Hair follicular keratinocyte (primary cell): ENCODE measurements around the gene WDCP. TPM values are rescaled to one million over a fixed set of nuclear protein-coding genes. Genes with fewer than 3 reads are reported as not detected.

Source experiments
- total RNA-seq: library from RNA; depleted of rRNA; stranded (reverse); fragments of >200 nt; gene quantifications from 2 replicates; pipeline ENCODE4 v1.2.3, GENCODE V29; 2015

Gene WDCP
- 5.6 and 8.1 TPM in 2 replicates for total RNA-seq

DNA sequence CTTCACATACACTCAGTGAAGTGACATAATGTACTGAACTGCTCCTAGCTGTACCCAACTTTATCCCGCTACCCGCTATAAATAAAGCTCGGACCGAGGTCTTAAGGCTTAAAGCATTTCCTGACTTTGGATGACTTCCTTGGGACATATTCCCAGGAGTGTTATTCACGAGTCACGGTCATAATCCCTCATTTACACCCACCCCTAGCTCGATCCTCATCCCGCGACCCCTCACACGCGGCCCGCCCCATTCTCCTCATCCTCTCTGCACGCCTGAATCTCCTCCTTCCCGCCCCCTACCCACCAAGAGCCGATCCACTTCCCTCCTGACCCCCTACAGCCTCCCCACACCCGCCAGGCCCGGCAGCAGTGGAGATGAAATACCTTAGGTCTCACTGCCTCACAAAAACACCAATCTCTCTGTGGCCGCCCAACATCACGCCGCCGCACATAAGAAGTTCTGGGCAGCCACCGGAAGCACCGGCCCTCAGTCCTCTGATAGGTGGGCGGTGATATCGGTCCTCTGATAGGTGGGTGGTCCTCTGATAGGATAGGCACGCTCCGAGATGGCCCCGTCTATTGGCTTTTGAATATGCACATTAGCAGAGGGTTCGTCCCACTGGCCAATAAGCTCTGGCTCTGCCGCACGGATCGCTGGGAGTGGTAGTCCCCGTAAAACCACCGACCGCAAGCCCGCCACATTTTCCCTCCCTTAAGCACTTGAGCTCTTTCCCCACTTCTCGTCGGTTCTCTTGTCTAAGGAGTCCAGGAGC is at the start of gene WDCP:
Gene WDCP, minus strand, starts transcription at position 462 of the 773 bp plus-strand sequence. CDS start 7,897 bp downstream, outside the sequence.

DNA sequence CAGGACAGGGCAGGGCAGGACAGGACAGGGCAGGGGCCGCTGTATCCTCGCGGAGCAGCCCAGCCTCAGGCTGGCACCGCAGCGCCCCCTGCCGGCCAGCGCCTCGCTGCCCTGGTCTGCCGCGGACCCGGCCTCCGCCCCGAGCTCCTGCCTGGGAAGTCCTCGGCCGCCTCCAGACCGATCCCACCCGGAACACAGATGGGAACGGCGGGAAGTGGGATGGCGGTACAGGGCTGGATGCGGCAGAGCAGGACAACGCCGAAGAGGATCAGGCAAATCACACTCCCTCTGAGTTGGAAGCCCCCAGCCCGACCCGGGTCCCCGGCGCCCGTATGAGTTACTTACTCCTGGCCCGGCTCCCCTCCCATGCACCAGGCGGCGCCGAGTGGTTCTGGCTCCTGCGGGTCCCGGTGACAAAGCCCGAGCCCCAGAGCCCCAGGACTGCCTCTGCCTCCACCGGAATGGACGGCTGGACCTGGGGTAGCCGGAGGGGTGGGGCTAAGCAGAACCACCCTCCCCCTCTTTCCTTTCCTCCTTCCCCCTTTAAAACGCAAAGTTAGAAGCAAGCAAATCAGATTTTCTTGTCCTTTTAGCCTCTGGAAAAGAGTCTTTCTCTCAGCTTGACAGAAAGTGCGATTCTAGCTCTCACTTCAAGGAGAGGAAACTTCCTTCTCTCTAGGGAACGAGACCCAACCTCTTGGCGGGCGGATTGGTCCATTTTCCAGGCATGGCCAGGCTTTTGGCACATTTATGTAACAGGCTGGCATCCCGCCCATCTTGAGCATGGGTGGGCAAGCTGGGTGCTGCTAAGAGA is 37.4 kb upstream of the WDCP start, which contains the start of gene TP53I3:
Gene TP53I3, minus strand, starts transcription at position 449 of the 814 bp plus-strand sequence. CDS start 508 bp downstream, outside the sequence.

GRCh38 chr2:24075915-24076848 is 29.0 kb upstream of the WDCP start, which contains the start of gene SF3B6:
Gene SF3B6 (minus strand): TSS chr2:24076326. CDS start chr2:24076229, 97 bp downstream.

GRCh38 chr2:24049485-24050021 is 2.4 kb upstream of the WDCP start, which contains the start of gene FKBP1B:
Gene FKBP1B (plus strand): TSS chr2:24049741. CDS start chr2:24049850, 109 bp downstream.

DNA sequence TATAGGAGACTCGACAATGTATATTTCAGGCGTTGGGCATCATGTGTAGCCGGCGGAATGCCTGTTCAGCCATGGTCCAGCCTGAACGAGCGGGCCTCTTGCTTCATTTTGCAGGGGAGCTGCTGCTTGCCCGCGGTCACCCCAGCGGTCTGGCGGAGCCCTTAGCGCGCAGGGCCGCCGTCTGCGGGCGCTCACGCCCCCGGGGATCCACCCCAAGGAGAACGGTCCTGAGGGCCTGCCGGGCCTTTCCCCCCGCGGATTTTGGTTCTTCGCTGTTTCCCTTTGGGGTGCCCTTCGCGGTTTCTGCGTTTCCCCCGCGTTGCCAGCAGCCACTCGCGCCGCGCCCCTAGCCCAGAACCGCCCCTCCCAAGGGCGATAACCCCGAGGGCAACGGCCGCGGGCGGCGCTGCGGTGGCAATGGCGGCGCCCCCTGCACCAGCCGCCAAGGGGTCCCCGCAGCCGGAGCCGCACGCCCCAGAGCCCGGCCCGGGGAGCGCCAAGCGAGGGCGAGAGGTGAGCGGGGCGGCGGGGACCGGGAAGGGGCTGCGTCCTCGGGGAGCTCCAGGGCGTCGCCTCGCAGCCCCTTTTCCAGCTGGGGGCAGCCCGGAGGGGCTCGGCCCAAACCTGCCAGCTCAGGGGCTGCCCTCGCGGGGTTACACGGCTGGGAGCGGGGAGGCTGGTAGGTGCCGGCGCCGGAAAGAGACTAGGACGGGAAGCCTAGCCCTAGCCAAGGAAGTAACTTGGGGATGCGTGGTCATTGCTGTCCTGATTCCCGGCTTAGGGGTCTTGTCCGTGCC is 37.3 kb downstream of the WDCP start, which contains the start of gene MFSD2B:
Gene MFSD2B, plus strand, starts transcription at position 406 of the 797 bp plus-strand sequence. Its CDS starts 12 bp downstream, at position 418.

Other genes starting within 250 kb of the WDCP start
- gene ATAD2B, start 120.3 kb downstream of the WDCP start, total RNA-seq, result 3.5 and 3.9 TPM in 2 replicates
- gene UBXN2A, start 106.9 kb downstream of the WDCP start, total RNA-seq, result 9.9 and 12.3 TPM in 2 replicates
- gene MFSD2B, start 37.3 kb downstream of the WDCP start, total RNA-seq, result not detected in 2 replicates
- 12.2 and 23.0 TPM in 2 replicates for gene FKBP1B, start 2.4 kb upstream of the WDCP start, total RNA-seq
- gene SF3B6, start 28.9 kb upstream of the WDCP start, total RNA-seq, result 264 and 278 TPM in 2 replicates
- 40.8 and 43.4 TPM in 2 replicates for gene TP53I3, start 37.4 kb upstream of the WDCP start, total RNA-seq
- gene PFN4, start 75.9 kb upstream of the WDCP start, total RNA-seq, result 0.39 TPM in 1 of 2 replicates, not detected in the other
- gene FAM228B, start 76.1 kb upstream of the WDCP start, total RNA-seq, result 2.4 and 3.6 TPM in 2 replicates
- not detected in 2 replicates for gene FAM228A, start 127.7 kb upstream of the WDCP start, total RNA-seq